NCI-H446 (cell line): ENCODE results near the gene FAM72B.
"Not testable (repeated sequence)": the region's sequence is repeated elsewhere in the genome, so short reads cannot be mapped to it uniquely, and the experiment has no call there.

Source experiments
- DNase-seq, 2 experiments: peaks; one replicate each; lab custom pipeline; 2025; lab: John Stamatoyannopoulos, UW

Gene FAM72B

DNA sequence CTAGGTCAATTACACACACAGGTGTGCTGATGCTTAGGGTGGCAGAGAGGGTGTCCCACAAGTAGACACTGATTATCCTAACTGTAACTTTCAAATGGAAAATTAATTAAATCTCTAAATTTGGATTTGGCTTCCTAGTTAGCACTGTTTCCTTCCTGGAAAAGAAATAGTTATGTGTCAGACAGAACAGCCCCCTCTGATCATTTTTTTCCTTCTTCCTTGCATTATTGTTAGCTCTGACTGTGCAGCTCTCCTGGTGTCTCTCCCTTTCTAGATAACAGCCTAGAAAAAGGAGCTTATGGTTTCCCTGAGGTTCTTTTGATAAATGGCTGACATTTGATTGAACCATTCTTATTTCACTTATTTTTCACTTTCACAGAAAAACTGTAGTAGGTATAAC, 31.4 kb downstream of the FAM72B start:
- DNase-seq = not testable (repeated sequence)

DNA sequence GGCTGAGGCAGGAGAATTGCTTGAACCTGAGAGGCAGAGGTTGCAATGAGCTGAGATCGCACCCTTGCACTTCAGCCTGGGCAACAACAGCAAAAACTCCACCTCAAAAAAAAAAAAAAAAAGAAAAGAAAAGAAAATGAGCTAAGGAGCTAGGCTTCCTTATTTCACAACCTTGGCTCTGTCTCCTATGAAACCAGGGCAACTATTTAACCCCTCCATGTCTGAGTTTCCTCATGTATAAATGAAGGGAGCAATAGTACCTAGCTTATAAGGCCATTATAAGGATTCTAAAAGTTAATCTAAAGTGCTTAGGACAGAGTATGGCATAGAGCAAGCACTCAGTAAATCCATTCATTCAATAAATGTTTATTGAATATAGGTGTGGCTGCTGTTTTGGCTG, 32.8 kb downstream of the FAM72B start:
- not testable (repeated sequence) for DNase-seq

DNA sequence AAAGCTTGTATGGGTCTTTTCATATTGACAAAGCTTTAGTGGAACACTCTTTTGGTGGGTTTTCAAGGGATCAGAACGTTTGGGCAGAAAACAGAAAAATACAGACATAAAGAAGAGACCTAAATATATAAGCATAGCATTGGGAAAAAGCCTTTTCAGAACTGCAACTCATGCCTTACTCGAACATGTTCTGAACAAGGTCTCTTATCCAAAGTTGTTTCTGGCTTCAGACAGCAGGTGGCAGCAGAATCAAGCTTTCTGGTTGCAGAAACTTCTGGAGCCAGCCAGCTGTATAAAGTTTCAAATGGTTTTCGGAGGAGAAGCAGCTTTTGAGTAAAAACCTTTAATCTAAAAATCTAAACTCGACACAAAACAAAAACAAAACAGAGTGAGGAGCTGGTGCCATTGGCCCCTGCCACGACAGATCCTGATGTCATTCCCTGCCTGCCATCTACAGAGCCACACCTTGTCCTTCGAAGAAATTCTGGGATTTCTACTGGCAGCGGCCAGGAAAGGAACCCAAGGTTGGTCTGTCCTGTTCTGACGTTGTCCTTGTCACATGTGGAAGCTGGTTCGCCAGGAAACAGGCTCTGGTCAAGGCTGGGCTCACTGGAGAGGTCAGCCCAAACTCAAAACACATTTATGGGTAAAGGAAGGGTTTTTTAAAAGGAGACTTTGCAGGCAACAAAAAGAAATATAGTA, 35.5 kb downstream of the FAM72B start:
- DNase-seq = not testable (repeated sequence)

DNA sequence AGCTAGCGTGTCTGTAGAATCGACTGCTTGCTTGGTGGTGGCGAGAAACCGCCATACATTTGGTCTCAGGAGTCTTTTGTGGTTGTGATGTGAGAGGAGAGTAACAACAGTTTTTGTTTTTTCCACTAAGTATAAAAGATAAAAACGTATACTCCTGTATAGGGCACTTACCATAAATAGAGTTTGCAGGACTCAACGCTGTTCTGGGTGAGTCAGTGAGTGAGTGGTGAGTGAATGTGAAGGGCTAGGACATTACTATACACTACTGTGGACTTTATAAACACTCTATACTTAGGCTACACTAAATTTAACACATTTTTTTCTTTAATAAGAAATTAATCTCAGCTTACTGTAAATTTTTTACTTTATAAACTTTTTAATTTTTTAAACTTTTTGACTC, 43.7 kb downstream of the FAM72B start:
- DNase-seq = not testable (repeated sequence)

DNA sequence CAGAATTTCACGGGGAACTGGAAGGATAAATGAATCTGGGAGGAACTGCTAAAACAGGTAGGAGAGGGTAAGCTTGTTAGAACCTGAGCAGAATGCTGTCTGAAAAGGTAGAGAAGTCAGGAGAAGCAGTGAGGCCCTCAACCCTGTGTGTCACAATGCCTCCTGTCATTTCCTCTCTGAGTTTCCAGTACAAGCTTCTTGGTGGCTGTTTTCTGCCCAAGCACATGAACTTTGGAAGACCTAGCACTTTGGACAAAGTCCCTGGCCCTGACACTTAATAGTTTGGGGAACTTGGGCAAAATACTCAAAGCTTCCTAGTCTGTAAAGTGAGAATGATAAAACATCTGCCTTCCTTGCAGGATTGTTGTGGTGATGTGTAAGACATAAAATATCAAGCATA, 52.6 kb downstream of the FAM72B start:
- not testable (repeated sequence) for DNase-seq

DNA sequence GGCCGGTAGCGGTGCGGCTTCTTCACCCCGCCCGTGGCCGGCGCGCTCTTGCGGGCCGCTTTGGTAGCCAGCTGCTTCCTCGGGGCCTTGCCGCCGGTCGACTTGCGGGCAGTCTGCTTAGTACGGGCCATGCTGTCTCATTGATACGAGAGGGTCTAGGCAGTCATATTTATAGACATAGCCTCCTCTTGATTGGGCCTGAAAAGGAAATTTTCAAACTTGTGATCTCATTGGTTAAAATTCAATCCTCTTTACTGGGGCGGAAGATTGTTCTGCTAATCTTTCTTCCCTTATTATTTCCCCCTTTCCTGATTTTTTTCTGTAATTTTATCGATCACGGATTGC, 65.7 kb downstream of the FAM72B start:
- not testable (repeated sequence) for DNase-seq
